Hepatocyte (in vitro differentiated cells): ENCODE measurements around the gene TNFSF4. TPM values are rescaled to one million over a fixed set of nuclear protein-coding genes. Genes with fewer than 3 reads are reported as not detected.

Experiments used
- DNase-seq: peaks from one replicate; pipeline ENCODE4 v3.0.0-alpha.2; 2016; ENCODE audit warnings: low spot score
- H2AFZ ChIP-seq: fragments of 200-600 bp; sonication (generic); 2 replicates; pipeline ENCODE4 v1.6.0; 2016; ENCODE audit warnings: antibody characterized with exemption, mild to moderate bottlenecking
- H3K27ac ChIP-seq: fragments of 200-600 bp; sonication (generic); 2 replicates; pipeline ENCODE4 v1.5.1; 2016; ENCODE audit warnings: mild to moderate bottlenecking
- H3K27me3 ChIP-seq: fragments of 200-600 bp; sonication (generic); 2 replicates; pipeline ENCODE4 v1.6.1; 2016
- H3K36me3 ChIP-seq: fragments of 200-600 bp; sonication (generic); replicated peaks from 2 replicates; pipeline ENCODE4 v1.5.1; 2016; ENCODE audit warnings: low read depth; ENCODE audit not compliant: insufficient read depth
- H3K4me1 ChIP-seq: fragments of 200-600 bp; sonication (generic); 2 replicates; pipeline ENCODE4 v1.5.1; 2016; ENCODE audit warnings: mild to moderate bottlenecking, moderate library complexity; ENCODE audit not compliant: insufficient read depth
- H3K4me2 ChIP-seq: fragments of 200-600 bp; sonication (generic); 2 replicates; pipeline ENCODE4 v1.6.0; 2016
- H3K4me3 ChIP-seq: fragments of 200-600 bp; sonication (generic); 2 replicates; pipeline ENCODE4 v1.5.1; 2016; ENCODE audit warnings: mild to moderate bottlenecking
- H3K79me2 ChIP-seq: fragments of 200-600 bp; sonication (generic); 2 replicates; pipeline ENCODE4 v1.6.0; 2017; ENCODE audit warnings: mild to moderate bottlenecking
- H3K9me2 ChIP-seq: fragments of 200-600 bp; sonication (generic); replicated peaks from 2 replicates; pipeline ENCODE4 v1.6.0; 2017; ENCODE audit warnings: mild to moderate bottlenecking; ENCODE audit not compliant: insufficient read depth
- H3K9me3 ChIP-seq: fragments of 200-600 bp; sonication (generic); 2 replicates; pipeline ENCODE4 v1.5.1; 2016; ENCODE audit warnings: low read depth, mild to moderate bottlenecking
- H4K20me1 ChIP-seq: fragments of 200-600 bp; sonication (generic); 2 replicates; pipeline ENCODE4 v1.6.0; 2016; ENCODE audit warnings: mild to moderate bottlenecking; ENCODE audit not compliant: insufficient read depth, poor library complexity, severe bottlenecking
- EZH2 ChIP-seq: fragments of 200-600 bp; sonication (generic); IDR thresholded peaks from 2 replicates; pipeline ENCODE4 v1.6.1; 2016; ENCODE audit warnings: antibody characterized with exemption, mild to moderate bottlenecking, borderline replicate concordance
- EZH2phosphoT487 ChIP-seq: fragments of 200-600 bp; sonication (generic); IDR thresholded peaks from one replicate; pipeline ENCODE4 v1.6.1; 2018; ENCODE audit warnings: antibody characterized with exemption, mild to moderate bottlenecking, low read depth, moderate library complexity; ENCODE audit not compliant: unreplicated experiment, severe bottlenecking
- WGBS: methylation state at CpG from one replicate; pipeline ENCODE4 v1.1.6; 2016; ENCODE audit warnings: low lambda C conversion rate; ENCODE audit errors: missing lambda C conversion rate; 5-methylcytosine and 5-hydroxymethylcytosine counted together
- polyA plus RNA-seq: library from polyadenylated mRNA; unstranded; fragments of >200 nt; fragmentation: Nextera tagmentation; extraction: Ambion mirVana; gene quantifications from 2 replicates; pipeline ENCODE4 v1.2.1, GENCODE V29; 2016
- total RNA-seq: library from RNA; depleted of rRNA; stranded (reverse); fragments of >200 nt; gene quantifications from 2 replicates; pipeline ENCODE4 v1.2.3, GENCODE V29; 2014
- TF ChIP-seq, protein P1 (sequence below): fragments of 200-600 bp; sonication (generic); IDR thresholded peaks from 2 replicates; pipeline ENCODE4 v1.5.1; 2016; ENCODE audit warnings: antibody characterized with exemption, mild to moderate bottlenecking; ENCODE audit not compliant: poor library complexity

TNFSF4 gene
- total and polyA plus RNA-seq, 2 experiments from 2014 or later, result 0.80 to 3.9 TPM

DNA sequence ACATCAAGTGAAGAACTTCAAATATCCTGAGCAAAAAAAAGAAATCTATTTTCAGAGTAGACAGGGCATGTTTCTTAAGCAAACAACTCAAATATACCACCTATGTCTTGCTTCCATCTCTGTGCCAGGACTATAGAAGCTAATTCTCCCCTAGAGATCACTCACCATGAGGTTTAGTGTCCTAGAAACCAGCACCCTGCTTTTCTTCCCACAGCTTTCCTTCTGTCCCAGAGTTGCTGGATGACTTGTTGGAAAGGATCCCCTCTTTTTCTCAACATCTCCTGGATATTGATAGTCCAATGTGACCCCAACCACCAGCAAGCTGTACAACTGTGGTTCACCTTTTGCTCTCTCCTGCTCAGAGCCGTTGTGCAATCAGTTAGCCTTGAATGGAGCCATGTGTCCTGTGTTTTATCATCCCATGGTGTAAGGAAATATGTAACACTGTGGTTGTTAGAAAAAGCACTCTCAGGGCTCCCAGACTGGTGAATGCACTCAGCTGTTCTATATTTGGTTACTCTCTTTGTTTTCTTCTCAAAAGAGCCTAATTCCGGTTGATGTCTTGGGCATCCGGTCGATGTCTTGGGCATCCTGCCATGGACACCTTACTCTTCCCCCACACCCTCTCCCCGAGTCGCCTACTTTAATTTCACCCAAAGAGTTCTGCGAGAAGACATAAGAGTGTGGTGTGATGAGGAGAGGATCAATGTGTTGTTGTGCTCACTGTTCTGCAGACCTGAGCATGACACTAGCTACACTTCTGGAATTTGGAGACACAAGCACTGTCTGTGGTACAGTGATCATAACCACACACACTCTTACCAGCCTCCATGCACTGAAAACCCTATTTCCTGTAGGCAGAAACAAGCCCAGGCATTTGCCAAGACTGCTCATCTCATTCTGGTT, 1.7 kb downstream of the TNFSF4 start:
- Histone ChIP-seq H3K36me3 (no peaks in the 10 kb centered on the region), H3K4me3 (no peak overlapping the region), H3K9me3 (no peaks in the 10 kb centered on the region), H3K4me1 (peaks cover 14% of the 10 kb centered on the region), H2AFZ (no peak overlapping the region), H3K4me2 (no peak overlapping the region), H3K9me2 (no peaks in the 10 kb centered on the region), H3K79me2 (no peaks in the 10 kb centered on the region), H4K20me1 (no peaks in the 10 kb centered on the region), H3K27ac (no peak overlapping the region), H3K27me3 (no peaks in the 10 kb centered on the region)
- peak; percentile 51 for DNase-seq
- 80% methylated on average over 7 of the region's 7 CpGs for WGBS
- TF ChIP-seq EZH2phosphoT487, result no peak
- TF ChIP-seq, protein P1, sequence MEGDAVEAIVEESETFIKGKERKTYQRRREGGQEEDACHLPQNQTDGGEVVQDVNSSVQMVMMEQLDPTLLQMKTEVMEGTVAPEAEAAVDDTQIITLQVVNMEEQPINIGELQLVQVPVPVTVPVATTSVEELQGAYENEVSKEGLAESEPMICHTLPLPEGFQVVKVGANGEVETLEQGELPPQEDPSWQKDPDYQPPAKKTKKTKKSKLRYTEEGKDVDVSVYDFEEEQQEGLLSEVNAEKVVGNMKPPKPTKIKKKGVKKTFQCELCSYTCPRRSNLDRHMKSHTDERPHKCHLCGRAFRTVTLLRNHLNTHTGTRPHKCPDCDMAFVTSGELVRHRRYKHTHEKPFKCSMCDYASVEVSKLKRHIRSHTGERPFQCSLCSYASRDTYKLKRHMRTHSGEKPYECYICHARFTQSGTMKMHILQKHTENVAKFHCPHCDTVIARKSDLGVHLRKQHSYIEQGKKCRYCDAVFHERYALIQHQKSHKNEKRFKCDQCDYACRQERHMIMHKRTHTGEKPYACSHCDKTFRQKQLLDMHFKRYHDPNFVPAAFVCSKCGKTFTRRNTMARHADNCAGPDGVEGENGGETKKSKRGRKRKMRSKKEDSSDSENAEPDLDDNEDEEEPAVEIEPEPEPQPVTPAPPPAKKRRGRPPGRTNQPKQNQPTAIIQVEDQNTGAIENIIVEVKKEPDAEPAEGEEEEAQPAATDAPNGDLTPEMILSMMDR, result no peak
- TF ChIP-seq EZH2, result no peak

DNA sequence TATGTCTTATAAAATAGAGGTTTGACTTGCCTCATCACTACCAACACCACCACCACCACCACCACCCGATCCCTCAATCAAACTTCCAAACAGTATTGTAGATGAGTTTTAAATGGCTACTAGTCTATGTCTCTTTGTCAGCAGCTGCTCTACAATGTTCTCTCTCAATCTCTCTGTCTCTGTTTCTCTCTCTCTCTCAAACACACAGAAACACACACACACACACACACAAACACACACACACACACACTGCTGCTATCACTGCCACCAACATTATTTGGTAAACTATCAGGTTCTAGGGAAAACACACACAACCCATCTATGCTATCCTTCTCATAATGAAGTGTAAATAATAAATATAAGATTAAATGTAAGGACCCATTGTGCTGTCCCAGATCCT, 2.4 kb downstream of the TNFSF4 start:
- Histone ChIP-seq H2AFZ (no peak overlapping the region), H3K4me2 (no peak overlapping the region), H3K4me3 (no peak overlapping the region), H4K20me1 (no peaks in the 10 kb centered on the region), H3K27ac (no peak overlapping the region), H3K9me2 (no peaks in the 10 kb centered on the region), H3K4me1 (peaks cover 7% of the 10 kb centered on the region), H3K36me3 (no peaks in the 10 kb centered on the region), H3K27me3 (no peaks in the 10 kb centered on the region), H3K9me3 (no peaks in the 10 kb centered on the region), H3K79me2 (no peaks in the 10 kb centered on the region)
- TF ChIP-seq EZH2, result no peak
- TF ChIP-seq, protein P1, result no peak
- no peak for TF ChIP-seq EZH2phosphoT487
- no peak for DNase-seq
- WGBS, result 94% methylated on average over 1 of the region's 1 CpG

DNA sequence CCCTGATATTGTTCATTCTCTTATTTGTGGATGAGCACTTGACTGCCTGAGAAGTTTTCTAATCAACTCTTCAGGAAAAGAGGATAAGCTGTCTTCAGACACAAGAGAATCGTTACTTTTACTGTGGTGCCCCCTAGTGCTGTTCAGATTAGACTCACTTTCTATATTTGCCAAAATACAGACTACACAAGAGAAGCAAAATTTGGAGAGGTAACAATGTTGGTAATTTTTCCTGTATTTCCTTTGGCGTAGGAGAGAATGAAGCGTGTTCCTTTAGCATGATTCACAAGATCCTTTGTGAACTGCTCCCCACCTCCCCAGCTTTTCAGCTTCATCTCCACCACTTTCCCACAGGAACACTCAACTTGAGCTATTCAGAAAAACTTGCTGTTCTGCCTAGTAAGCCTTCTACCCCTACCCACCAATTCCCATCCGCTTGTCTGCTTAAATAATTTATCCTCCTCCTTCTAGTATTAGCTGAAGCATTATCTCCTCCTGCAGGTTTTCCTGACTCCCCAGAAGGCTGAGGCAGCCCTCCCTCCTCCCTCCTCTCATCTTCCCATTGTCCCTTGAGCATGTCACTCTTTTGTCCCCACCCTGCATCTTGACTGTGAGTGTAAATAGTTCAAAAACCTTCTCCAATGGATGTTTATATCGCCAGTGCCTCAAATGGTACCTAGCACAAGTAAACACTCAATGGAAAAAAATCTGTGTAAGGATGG, 4.5 kb downstream of the TNFSF4 start:
- Histone ChIP-seq H3K79me2 (no peaks in the 10 kb centered on the region), H3K4me2 (no peak overlapping the region)
- 39% methylated on average over 5 of the region's 5 CpGs for WGBS

More for the DNA sequence above, 4.5 kb downstream of the TNFSF4 start:
- TF ChIP-seq, protein P1, result peak; percentile 72
- no peak for TF ChIP-seq EZH2phosphoT487
- Histone ChIP-seq H3K4me1 (peaks cover 5% of the 10 kb centered on the region), H3K9me3 (no peaks in the 10 kb centered on the region), H4K20me1 (no peaks in the 10 kb centered on the region), H3K9me2 (no peaks in the 10 kb centered on the region), H3K4me3 (no peak overlapping the region), H2AFZ (no peak overlapping the region), H3K27ac (no peak overlapping the region), H3K36me3 (no peaks in the 10 kb centered on the region), H3K27me3 (no peaks in the 10 kb centered on the region)
- DNase-seq, result peak; percentile 75
